Neuronal stem cell (in vitro differentiated cells): ENCODE results near the gene SUB1.

Source experiments
- DNase-seq: peaks from one replicate; pipeline ENCODE4 v3.0.0-alpha.2; 2013; ENCODE audit warnings: low spot score
- H2AFZ ChIP-seq: one replicate; pipeline ENCODE4 v1.6.1; 2013; ENCODE audit warnings: mild to moderate bottlenecking, low read length, inconsistent platforms
- H2AK5ac ChIP-seq: 2 replicates; pipeline ENCODE4 v1.6.1; 2013; ENCODE audit warnings: low read depth, mild to moderate bottlenecking, inconsistent platforms, low read length, moderate library complexity, mixed read lengths
- H2BK120ac ChIP-seq: 2 replicates; pipeline ENCODE4 v1.6.1; 2013; ENCODE audit warnings: low read depth, mild to moderate bottlenecking, inconsistent platforms, low read length, moderate library complexity, mixed read lengths
- H2BK12ac ChIP-seq: one replicate; pipeline ENCODE4 v1.6.1; 2013; ENCODE audit warnings: low read length, inconsistent platforms
- H2BK15ac ChIP-seq: 2 replicates; pipeline ENCODE4 v1.6.1; 2013; ENCODE audit warnings: mild to moderate bottlenecking, low read length, inconsistent platforms, mixed read lengths
- H2BK5ac ChIP-seq: one replicate; pipeline ENCODE4 v1.6.1; 2013; ENCODE audit warnings: inconsistent platforms, mild to moderate bottlenecking, low read length, moderate library complexity
- H3K14ac ChIP-seq: one replicate; pipeline ENCODE4 v1.6.1; 2013; ENCODE audit warnings: low read length, inconsistent platforms
- H3K18ac ChIP-seq: 2 replicates; pipeline ENCODE4 v1.6.1; 2013; ENCODE audit warnings: low read length, inconsistent platforms
- H3K23ac ChIP-seq: 2 replicates; pipeline ENCODE4 v1.6.1; 2013; ENCODE audit warnings: low read depth, mild to moderate bottlenecking, mixed read lengths, low read length, inconsistent platforms; ENCODE audit not compliant: poor library complexity
- H3K27ac ChIP-seq: replicated peaks from 3 replicates; pipeline ENCODE4 v1.5.1; 2013; ENCODE audit warnings: low read length, inconsistent platforms
- H3K27me3 ChIP-seq, 3 experiments: 2 replicates each; pipeline ENCODE4 v1.6.1; 2013; ENCODE audit warnings: low read length in 3 of 3, mild to moderate bottlenecking in 2 of 3, inconsistent platforms in 1 of 3, low read depth in 1 of 3, mixed read lengths in 1 of 3, moderate library complexity in 1 of 3; ENCODE audit not compliant: control insufficient read depth in 3 of 3, insufficient read depth in 3 of 3
- H3K36me3 ChIP-seq, 2 donors: replicated peaks in 1 of 2; 2 replicates each; pipeline ENCODE4 v1.6.1; 2013; ENCODE audit warnings: low read length in 2 of 2; ENCODE audit not compliant: control insufficient read depth in 2 of 2, insufficient read depth in 2 of 2
- H3K4ac ChIP-seq: 2 replicates; pipeline ENCODE4 v1.6.1; 2013; ENCODE audit warnings: inconsistent platforms, mild to moderate bottlenecking, low read length, moderate library complexity
- H3K4me1 ChIP-seq, 2 donors: 1 replicate in 1 of 2; 2 replicates in 1 of 2; pipeline ENCODE4 v1.6.1; 2013; ENCODE audit warnings: low read length in 2 of 2, low read depth in 1 of 2; ENCODE audit not compliant: control insufficient read depth in 2 of 2, insufficient read depth in 1 of 2
- H3K4me2 ChIP-seq: one replicate; pipeline ENCODE4 v1.6.1; 2013; ENCODE audit warnings: mild to moderate bottlenecking, low read length, inconsistent platforms; ENCODE audit not compliant: insufficient read depth, poor library complexity, severe bottlenecking
- H3K4me3 ChIP-seq, 2 donors: 2 replicates each; pipeline ENCODE4 v1.5.1; 2013; ENCODE audit warnings: low read length in 2 of 2, mild to moderate bottlenecking in 2 of 2, inconsistent platforms in 1 of 2, moderate library complexity in 1 of 2
- H3K79me1 ChIP-seq: one replicate; pipeline ENCODE4 v1.6.1; 2013; ENCODE audit warnings: low read depth, mild to moderate bottlenecking, inconsistent platforms, low read length, moderate library complexity
- H3K9ac ChIP-seq: one replicate; pipeline ENCODE4 v1.6.1; 2013; ENCODE audit warnings: mild to moderate bottlenecking, low read depth, low read length, inconsistent platforms; ENCODE audit not compliant: poor library complexity
- H3K9me3 ChIP-seq, 2 donors: replicated peaks in 1 of 2; 2 replicates each; pipeline versions ENCODE3 to v1.6.1; 2013; ENCODE audit warnings: low read length in 2 of 2, mild to moderate bottlenecking in 2 of 2, inconsistent platforms in 1 of 2, low read depth in 1 of 2, mixed read lengths in 1 of 2, moderate library complexity in 1 of 2; ENCODE audit not compliant: control insufficient read depth in 2 of 2, insufficient read depth in 1 of 2
- H4K8ac ChIP-seq: one replicate; pipeline ENCODE4 v1.6.1; 2013; ENCODE audit warnings: low read depth, mild to moderate bottlenecking, inconsistent platforms, low read length, moderate library complexity
- H4K91ac ChIP-seq: one replicate; pipeline ENCODE4 v1.6.1; 2013; ENCODE audit warnings: low read length, low read depth, mild to moderate bottlenecking, inconsistent platforms; ENCODE audit not compliant: poor library complexity
- WGBS, 2 donors: extraction: QIAGEN DNeasy Blood & Tissue Kit; methylation state at CpG; one replicate each; pipeline ENCODE4 v1.1.7; 2013; ENCODE audit warnings: missing lambda C conversion rate in 2 of 2, mixed read lengths in 1 of 2; ENCODE audit not compliant: insufficient read length in 2 of 2, insufficient replicate concordance in 1 of 2; ENCODE audit errors: extremely low coverage in 2 of 2; 5-methylcytosine and 5-hydroxymethylcytosine counted together

SUB1 gene

DNA sequence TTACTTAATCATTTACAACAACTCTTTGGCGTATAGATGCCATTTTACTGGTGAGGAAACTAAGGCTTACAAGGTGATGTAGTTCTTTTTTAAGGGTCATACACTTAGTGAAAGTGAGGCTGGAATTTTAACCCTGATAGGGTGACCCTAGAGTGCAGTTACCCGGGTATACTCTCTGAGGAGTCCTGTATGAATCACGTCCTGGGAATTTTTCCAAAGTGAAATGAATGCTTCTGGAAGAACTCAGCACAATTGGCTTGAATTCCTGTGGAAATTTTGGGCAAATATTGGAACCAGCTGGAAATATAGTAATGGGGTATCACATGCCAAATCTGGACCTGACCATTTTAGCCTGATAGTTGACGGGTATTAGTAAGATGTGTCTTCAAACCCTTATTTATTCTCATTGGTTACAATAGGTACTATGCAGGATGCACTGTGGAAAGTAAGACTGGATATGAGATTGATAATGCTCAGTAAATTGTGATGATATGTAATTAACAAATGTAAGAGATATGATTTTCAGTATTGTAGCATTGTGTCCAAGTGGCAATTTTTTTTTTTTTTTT is 14.8 kb downstream of the SUB1 start:
- Histone ChIP-seq H3K27ac (no peak overlapping the region), H4K91ac (no peak overlapping the region), H3K4me3 (no peak overlapping the region), H3K9ac (no peak overlapping the region), H2AK5ac (no peak overlapping the region), H3K79me1 (no peaks in the 10 kb centered on the region), H2BK5ac (no peak overlapping the region), H3K9me3 (no peaks in the 10 kb centered on the region), H3K36me3 (peaks cover 16 to 97% of the 10 kb centered on the region in 2 donors), H4K8ac (no peak overlapping the region), H2BK15ac (no peak overlapping the region), H3K4ac (no peak overlapping the region), H3K23ac (no peak overlapping the region), H2BK12ac (no peak overlapping the region), H3K14ac (no peak overlapping the region), H3K27me3 (no peaks in the 10 kb centered on the region), H3K18ac (no peak overlapping the region), H3K4me2 (no peak overlapping the region), H2AFZ (no peak overlapping the region), H2BK120ac (no peak overlapping the region), H3K4me1 (no peaks in the 10 kb centered on the region)
- no peak for DNase-seq
- no CpG with 5 or more reads among the region's 4 CpGs for WGBS, 2 donors

DNA sequence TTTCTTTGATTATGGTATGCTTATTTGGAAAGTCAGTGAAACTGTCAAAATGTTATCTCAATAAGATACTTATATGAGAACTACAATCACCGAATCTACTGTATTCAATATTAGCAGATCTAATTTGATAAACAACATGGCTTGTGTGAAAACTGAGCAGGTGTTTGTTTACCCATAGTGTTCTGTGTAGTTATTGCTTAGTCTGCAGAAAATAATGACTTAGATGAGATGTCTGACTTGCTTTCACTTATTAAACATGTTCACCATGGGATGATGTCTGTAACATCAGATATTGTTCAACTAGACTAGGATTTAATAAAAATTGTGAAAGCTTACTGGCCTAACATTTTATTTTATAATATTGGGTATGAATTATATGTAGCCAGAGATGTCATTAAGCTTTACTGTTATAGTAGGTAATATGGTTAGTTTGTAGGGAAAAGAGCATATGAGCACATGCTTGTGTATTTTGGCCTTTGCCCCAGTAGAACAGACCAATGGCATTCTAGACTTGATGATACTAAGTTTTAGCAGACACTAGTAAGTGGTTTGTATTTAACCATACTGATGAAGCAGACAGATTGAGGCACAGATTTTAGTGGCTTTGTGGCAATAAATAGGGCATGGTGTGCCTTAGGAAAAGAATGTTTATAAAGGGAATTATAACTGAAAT is 16.4 kb downstream of the SUB1 start:
- Histone ChIP-seq H3K4me3 (no peak overlapping the region), H2AFZ (no peak overlapping the region), H3K27me3 (no peaks in the 10 kb centered on the region), H3K4ac (no peak overlapping the region), H3K14ac (no peak overlapping the region), H3K18ac (no peak overlapping the region), H3K36me3 (peaks cover 16 to 91% of the 10 kb centered on the region in 2 donors), H2BK15ac (no peak overlapping the region), H3K23ac (no peak overlapping the region), H3K4me2 (no peak overlapping the region), H4K91ac (no peak overlapping the region), H2BK5ac (no peak overlapping the region), H3K9me3 (no peaks in the 10 kb centered on the region), H3K79me1 (no peaks in the 10 kb centered on the region), H4K8ac (no peak overlapping the region), H2AK5ac (no peak overlapping the region), H2BK12ac (no peak overlapping the region), H3K4me1 (no peaks in the 10 kb centered on the region), H2BK120ac (no peak overlapping the region), H3K27ac (no peak overlapping the region), H3K9ac (no peak overlapping the region)
- WGBS, 2 donors = no CpG with 5 or more reads among the region's 1 CpG
- DNase-seq = no peak

DNA sequence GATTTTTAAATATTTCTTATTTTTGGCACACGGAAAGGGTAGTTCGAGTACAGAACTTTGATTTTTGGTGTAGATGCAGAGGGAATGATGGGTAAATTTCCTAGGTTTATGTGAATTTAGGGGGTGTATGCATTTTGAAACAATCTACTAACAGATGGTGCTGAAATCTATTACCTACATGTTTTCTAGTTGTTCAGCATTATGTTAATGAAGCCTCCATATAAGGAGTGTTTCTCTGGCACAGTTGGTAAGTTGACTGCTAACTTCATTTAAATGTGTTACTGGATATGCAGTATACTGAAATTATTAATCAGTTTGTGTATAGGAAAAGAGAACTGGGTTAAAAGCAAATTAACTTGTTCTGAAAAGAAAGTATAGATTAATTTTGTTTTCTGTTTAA is 17.5 kb downstream of the SUB1 start:
- Histone ChIP-seq H3K4ac (no peak overlapping the region), H2BK5ac (no peak overlapping the region), H4K91ac (no peak overlapping the region), H4K8ac (no peak overlapping the region), H3K36me3 (peaks cover 10 to 88% of the 10 kb centered on the region in 2 donors), H3K9ac (no peak overlapping the region), H3K4me2 (no peak overlapping the region), H3K9me3 (no peaks in the 10 kb centered on the region), H2AK5ac (no peak overlapping the region), H3K4me1 (no peaks in the 10 kb centered on the region), H3K79me1 (no peaks in the 10 kb centered on the region), H2BK12ac (no peak overlapping the region), H3K23ac (no peak overlapping the region), H2BK120ac (no peak overlapping the region), H2BK15ac (no peak overlapping the region), H3K27me3 (no peaks in the 10 kb centered on the region), H3K14ac (no peak overlapping the region), H3K4me3 (no peak overlapping the region), H2AFZ (no peak overlapping the region), H3K18ac (no peak overlapping the region), H3K27ac (no peak overlapping the region)
- no peak for DNase-seq
- no CpG with 5 or more reads among the region's 2 CpGs for WGBS, 2 donors

DNA sequence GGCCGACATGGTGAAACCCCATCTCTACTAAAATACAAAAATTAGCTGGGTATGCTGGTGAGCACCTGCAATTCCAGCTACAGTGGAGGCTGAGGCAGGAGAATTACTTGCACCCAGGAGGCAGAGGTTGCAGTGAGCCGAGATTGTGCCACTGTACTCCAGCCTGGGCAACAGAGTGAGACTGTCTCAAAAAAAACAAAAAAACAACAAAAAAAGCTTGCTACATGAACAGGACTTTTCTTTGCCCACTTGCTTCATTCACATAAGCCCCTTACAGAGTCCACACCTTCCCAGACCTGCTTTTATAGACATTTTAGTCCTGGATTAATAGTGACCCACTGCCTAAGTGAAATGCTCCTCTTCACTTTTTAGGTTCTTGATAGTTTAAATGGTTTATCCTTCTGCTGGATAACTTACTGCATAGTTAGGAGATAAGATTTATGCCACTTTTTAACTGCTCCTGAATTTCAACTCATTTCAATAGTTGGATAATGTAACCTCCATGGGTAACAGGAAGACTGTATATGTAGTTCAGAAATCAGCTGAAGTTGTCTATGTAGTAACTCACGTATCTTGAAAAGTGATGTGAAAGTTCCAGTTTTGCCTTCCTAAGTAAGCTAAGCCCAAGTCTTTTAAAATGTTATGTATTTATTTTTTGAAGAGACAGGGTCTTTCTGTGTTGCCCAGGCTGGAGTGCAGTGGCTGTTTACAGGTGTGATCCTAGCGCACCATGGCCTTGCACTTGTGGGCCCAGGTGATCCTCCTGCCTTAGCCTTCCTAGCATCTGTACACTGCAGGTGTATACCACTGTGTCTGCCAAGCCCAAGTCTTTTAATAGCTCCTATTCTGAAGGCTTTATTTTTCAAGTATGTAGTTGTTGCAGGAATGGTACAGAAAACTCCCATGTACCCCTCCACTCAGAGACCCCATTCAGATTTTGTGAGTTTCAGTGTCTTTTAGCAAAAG is 19.7 kb downstream of the SUB1 start:
- H3K4ac ChIP-seq = no peak overlapping the region
- no peak overlapping the region for H4K8ac ChIP-seq
- no peak overlapping the region for H3K27ac ChIP-seq
- H3K9ac ChIP-seq = no peak overlapping the region
- no CpG with 5 or more reads among the region's 4 CpGs for WGBS, 2 donors
- H2AK5ac ChIP-seq = no peak overlapping the region
- H3K9me3 ChIP-seq = no peaks in the 10 kb centered on the region
- no peak overlapping the region for H2AFZ ChIP-seq
- no peak overlapping the region for H4K91ac ChIP-seq
- H2BK120ac ChIP-seq = no peak overlapping the region
- no peak overlapping the region for H2BK5ac ChIP-seq
- no peak overlapping the region for H3K14ac ChIP-seq
- H3K23ac ChIP-seq = no peak overlapping the region
- no peak for DNase-seq
- no peak overlapping the region for H2BK12ac ChIP-seq
- no peak overlapping the region for H3K4me3 ChIP-seq
- H2BK15ac ChIP-seq = no peak overlapping the region
- no peaks in the 10 kb centered on the region for H3K79me1 ChIP-seq
- H3K18ac ChIP-seq = no peak overlapping the region
- no peaks in the 10 kb centered on the region for H3K4me1 ChIP-seq
- H3K4me2 ChIP-seq = no peak overlapping the region
- peaks cover 4 to 71% of the 10 kb centered on the region in 2 donors for H3K36me3 ChIP-seq
- H3K27me3 ChIP-seq = no peaks in the 10 kb centered on the region
